Parathyroid adenoma (tissue), 2 donors: ENCODE measurements around the gene CAPN1.

Source experiments
- H2AFZ ChIP-seq: fragments of 300-600 bp; sonication (generic); one replicate; pipeline ENCODE4 v1.7.0; 2017; ENCODE audit warnings: antibody characterized with exemption, mild to moderate bottlenecking
- H3K27ac ChIP-seq: fragments of 300-600 bp; sonication (generic); one replicate; pipeline ENCODE4 v1.7.0; 2017
- H3K27me3 ChIP-seq: fragments of 300-600 bp; sonication (generic); one replicate; pipeline ENCODE4 v1.7.0; 2017; ENCODE audit warnings: low read length; ENCODE audit not compliant: control insufficient read depth, insufficient read depth
- H3K36me3 ChIP-seq: fragments of 300-600 bp; sonication (generic); one replicate; pipeline ENCODE4 v1.7.0; 2017; ENCODE audit warnings: low read length; ENCODE audit not compliant: control insufficient read depth, insufficient read depth
- H3K4me1 ChIP-seq: fragments of 300-600 bp; sonication (generic); one replicate; pipeline ENCODE4 v1.7.0; 2017; ENCODE audit warnings: control low read depth
- H3K4me2 ChIP-seq: fragments of 300-600 bp; sonication (generic); one replicate; pipeline ENCODE4 v1.7.0; 2017; ENCODE audit warnings: low read length
- H3K4me3 ChIP-seq: fragments of 300-600 bp; sonication (generic); one replicate; pipeline ENCODE4 v1.7.0; 2017; ENCODE audit warnings: low read depth, low read length
- H3K79me2 ChIP-seq: fragments of 300-600 bp; sonication (generic); one replicate; pipeline ENCODE4 v1.7.0; 2017; ENCODE audit warnings: control low read depth
- H3K9ac ChIP-seq: fragments of 300-600 bp; sonication (generic); one replicate; pipeline ENCODE4 v1.7.0; 2017; ENCODE audit warnings: mild to moderate bottlenecking
- H3K9me3 ChIP-seq: fragments of 300-600 bp; sonication (generic); one replicate; pipeline ENCODE4 v1.7.0; 2017; ENCODE audit warnings: low read length; ENCODE audit not compliant: control insufficient read depth
- CTCF ChIP-seq: fragments of 300-600 bp; sonication (generic); IDR thresholded peaks from one replicate; pipeline ENCODE4 v1.7.0; 2017; ENCODE audit warnings: antibody characterized with exemption, mild to moderate bottlenecking
- donor health status: primary hyperparathyroidism.

The CAPN1 gene

GRCh38 chr11:65151331-65151899 lies 30.3 kb upstream of the CAPN1 start:
- Histone ChIP-seq H3K27me3 (no peaks in the 10 kb centered on the region), H3K79me2 (no peaks in the 10 kb centered on the region), H3K4me3 (no peak overlapping the region), H3K9me3 (no peaks in the 10 kb centered on the region), H3K9ac (no peak overlapping the region), H3K4me2 (no peak overlapping the region), H3K36me3 (no peaks in the 10 kb centered on the region), H3K4me1 (no peaks in the 10 kb centered on the region), H3K27ac (no peak overlapping the region), H2AFZ (no peak overlapping the region)
- no peak for TF ChIP-seq CTCF

- Histone ChIP-seq H3K36me3 (no peaks in the 10 kb centered on the region), H3K79me2 (no peaks in the 10 kb centered on the region), H3K27ac (no peak overlapping the region), H3K27me3 (no peaks in the 10 kb centered on the region), H3K9me3 (no peaks in the 10 kb centered on the region), H3K9ac (no peak overlapping the region), H3K4me3 (no peak overlapping the region), H3K4me2 (no peak overlapping the region), H3K4me1 (no peaks in the 10 kb centered on the region), H2AFZ (no peak overlapping the region)
- TF ChIP-seq CTCF = no peak
Observed at GRCh38 chr11:65152122-65152521, 29.6 kb upstream of the CAPN1 start.

- H3K4me3 ChIP-seq = no peak overlapping the region
- H3K27me3 ChIP-seq = no peaks in the 10 kb centered on the region
- no peak overlapping the region for H3K4me2 ChIP-seq
- H3K27ac ChIP-seq = no peak overlapping the region
- no peaks in the 10 kb centered on the region for H3K36me3 ChIP-seq
- no peak overlapping the region for H3K9ac ChIP-seq
- H3K9me3 ChIP-seq = no peaks in the 10 kb centered on the region
- H3K79me2 ChIP-seq = no peaks in the 10 kb centered on the region
- H2AFZ ChIP-seq = no peak overlapping the region
- H3K4me1 ChIP-seq = no peaks in the 10 kb centered on the region
- TF ChIP-seq CTCF = no peak
Observed at GRCh38 chr11:65156256-65156655, 25.5 kb upstream of the CAPN1 start.

GRCh38 chr11:65156926-65157325 lies 24.8 kb upstream of the CAPN1 start:
- H3K4me2 ChIP-seq = no peak overlapping the region
- H3K36me3 ChIP-seq = no peaks in the 10 kb centered on the region
- H3K27ac ChIP-seq = no peak overlapping the region
- H2AFZ ChIP-seq = no peak overlapping the region
- H3K9me3 ChIP-seq = no peaks in the 10 kb centered on the region
- no peaks in the 10 kb centered on the region for H3K27me3 ChIP-seq
- no peaks in the 10 kb centered on the region for H3K4me1 ChIP-seq
- no peak overlapping the region for H3K9ac ChIP-seq
- H3K79me2 ChIP-seq = no peaks in the 10 kb centered on the region
- no peak for TF ChIP-seq CTCF
- H3K4me3 ChIP-seq = no peak overlapping the region

- TF ChIP-seq CTCF = no peak
- Histone ChIP-seq H2AFZ (no peak overlapping the region), H3K9ac (no peak overlapping the region), H3K4me2 (no peak overlapping the region), H3K36me3 (no peaks in the 10 kb centered on the region), H3K27ac (no peak overlapping the region), H3K27me3 (no peaks in the 10 kb centered on the region), H3K79me2 (no peaks in the 10 kb centered on the region), H3K4me1 (no peaks in the 10 kb centered on the region), H3K9me3 (no peaks in the 10 kb centered on the region), H3K4me3 (no peak overlapping the region)
Observed at GRCh38 chr11:65157336-65157735, 24.4 kb upstream of the CAPN1 start.
